ENCODE results near the gene LRRIQ1. TPM values are rescaled to one million over a fixed set of nuclear protein-coding genes. Genes with fewer than 3 reads are reported as not detected.

The LRRIQ1 gene
- total and polyA plus RNA-seq, 2 of the 4 experiments (the other 2 are of a cell fraction), result under 0.01 to 0.05 TPM

DNA sequence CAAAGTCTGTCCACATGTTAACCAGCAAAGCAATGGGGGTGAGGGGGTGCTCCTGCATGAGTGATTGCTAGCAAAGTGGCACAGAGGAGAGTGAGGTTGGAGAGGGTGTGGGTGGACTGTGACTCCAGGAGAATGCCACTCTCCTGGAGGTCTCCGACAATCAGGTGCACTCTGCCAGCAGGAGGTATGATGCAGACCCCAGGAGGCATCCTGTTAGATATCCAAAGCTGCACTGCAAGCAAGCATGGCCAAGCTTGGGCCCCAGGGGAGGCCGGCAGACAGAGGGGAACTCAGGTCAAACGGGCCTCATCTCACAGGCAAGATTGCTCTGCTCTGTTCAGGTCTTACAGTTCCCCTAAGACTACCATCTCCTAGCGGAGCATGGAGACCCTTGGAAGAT is 170.4 kb downstream of the LRRIQ1 start:
- H3K14ac ChIP-seq (replicated peaks; ENCODE audit: low read depth, low read length), result no peak overlapping the region
- 0 out of 2 replicates have a peak, but pooled peaks cover 3% of the 10 kb centered on the region for H3K9me3 ChIP-seq (ENCODE audit: control insufficient read depth, insufficient read depth, low read length)
- H3K36me3 ChIP-seq (ENCODE audit: control insufficient read depth, insufficient read depth, low read length), result no peaks in the 10 kb centered on the region
- H4K91ac ChIP-seq (ENCODE audit: insufficient read depth, low read depth, low read length), result no peak overlapping the region
- H4K5ac ChIP-seq (ENCODE audit: low read depth, low read length), result no peak overlapping the region
- 30% methylated on average over 2 of the region's 4 CpGs; no CpG with 5 or more reads in 1 of the 2 experiments for WGBS, 2 experiments (ENCODE audit: extremely low coverage in 2 of 2, insufficient read length in 1 of 2)
- H3K23ac ChIP-seq (ENCODE audit: low read depth, low read length), result no peak overlapping the region
- CTCF ChIA-PET, result no interaction called here
- TF ChIP-seq FOS (IDR thresholded peaks at IDR 0.05; ENCODE audit: low read depth, low read length), result no peak
- TF ChIP-seq, protein P1, sequence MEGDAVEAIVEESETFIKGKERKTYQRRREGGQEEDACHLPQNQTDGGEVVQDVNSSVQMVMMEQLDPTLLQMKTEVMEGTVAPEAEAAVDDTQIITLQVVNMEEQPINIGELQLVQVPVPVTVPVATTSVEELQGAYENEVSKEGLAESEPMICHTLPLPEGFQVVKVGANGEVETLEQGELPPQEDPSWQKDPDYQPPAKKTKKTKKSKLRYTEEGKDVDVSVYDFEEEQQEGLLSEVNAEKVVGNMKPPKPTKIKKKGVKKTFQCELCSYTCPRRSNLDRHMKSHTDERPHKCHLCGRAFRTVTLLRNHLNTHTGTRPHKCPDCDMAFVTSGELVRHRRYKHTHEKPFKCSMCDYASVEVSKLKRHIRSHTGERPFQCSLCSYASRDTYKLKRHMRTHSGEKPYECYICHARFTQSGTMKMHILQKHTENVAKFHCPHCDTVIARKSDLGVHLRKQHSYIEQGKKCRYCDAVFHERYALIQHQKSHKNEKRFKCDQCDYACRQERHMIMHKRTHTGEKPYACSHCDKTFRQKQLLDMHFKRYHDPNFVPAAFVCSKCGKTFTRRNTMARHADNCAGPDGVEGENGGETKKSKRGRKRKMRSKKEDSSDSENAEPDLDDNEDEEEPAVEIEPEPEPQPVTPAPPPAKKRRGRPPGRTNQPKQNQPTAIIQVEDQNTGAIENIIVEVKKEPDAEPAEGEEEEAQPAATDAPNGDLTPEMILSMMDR (conservative IDR thresholded peaks at IDR 0.05; ENCODE audit: low read depth, low read length), result no peak
- TF ChIP-seq CEBPB (IDR thresholded peaks at IDR 0.05; ENCODE audit: low read depth, low read length), result no peak
- no peak for TF ChIP-seq SMC3 (IDR thresholded peaks at IDR 0.05; ENCODE audit: low read depth, low read length)
- TF ChIP-seq MXI1 (IDR thresholded peaks at IDR 0.05; ENCODE audit: borderline replicate concordance, low read depth, low read length), result no peak
- TF ChIP-seq RFX5 (IDR thresholded peaks at IDR 0.05; ENCODE audit: low read depth, low read length), result no peak
- TF ChIP-seq RCOR1 (IDR thresholded peaks at IDR 0.05; ENCODE audit: insufficient replicate concordance, low read length), result no peak
- TF ChIP-seq, protein P2, sequence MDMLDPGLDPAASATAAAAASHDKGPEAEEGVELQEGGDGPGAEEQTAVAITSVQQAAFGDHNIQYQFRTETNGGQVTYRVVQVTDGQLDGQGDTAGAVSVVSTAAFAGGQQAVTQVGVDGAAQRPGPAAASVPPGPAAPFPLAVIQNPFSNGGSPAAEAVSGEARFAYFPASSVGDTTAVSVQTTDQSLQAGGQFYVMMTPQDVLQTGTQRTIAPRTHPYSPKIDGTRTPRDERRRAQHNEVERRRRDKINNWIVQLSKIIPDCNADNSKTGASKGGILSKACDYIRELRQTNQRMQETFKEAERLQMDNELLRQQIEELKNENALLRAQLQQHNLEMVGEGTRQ (IDR thresholded peaks at IDR 0.05; ENCODE audit: low read depth, low read length), result no peak
- TF ChIP-seq MAZ (IDR thresholded peaks at IDR 0.05; ENCODE audit: borderline replicate concordance, low read depth, low read length), result no peak
- TF ChIP-seq RAD21 (IDR thresholded peaks at IDR 0.05; ENCODE audit: low read length), result no peak
- no peak for TF ChIP-seq CHD1 (IDR thresholded peaks at IDR 0.05; ENCODE audit: low read depth, low read length)
- TF ChIP-seq MAFK (IDR thresholded peaks at IDR 0.05; ENCODE audit: low read depth, low read length), result no peak
- no peak for TF ChIP-seq POLR2A (IDR thresholded peaks at IDR 0.05; ENCODE audit: low read depth, low read length)
- TF ChIP-seq NFE2L2 (IDR thresholded peaks at IDR 0.05; ENCODE audit: low read depth, low read length), result no peak
- no peak for TF ChIP-seq BHLHE40 (IDR thresholded peaks at IDR 0.05; ENCODE audit: low read depth, low read length)
- TF ChIP-seq, protein P3, sequence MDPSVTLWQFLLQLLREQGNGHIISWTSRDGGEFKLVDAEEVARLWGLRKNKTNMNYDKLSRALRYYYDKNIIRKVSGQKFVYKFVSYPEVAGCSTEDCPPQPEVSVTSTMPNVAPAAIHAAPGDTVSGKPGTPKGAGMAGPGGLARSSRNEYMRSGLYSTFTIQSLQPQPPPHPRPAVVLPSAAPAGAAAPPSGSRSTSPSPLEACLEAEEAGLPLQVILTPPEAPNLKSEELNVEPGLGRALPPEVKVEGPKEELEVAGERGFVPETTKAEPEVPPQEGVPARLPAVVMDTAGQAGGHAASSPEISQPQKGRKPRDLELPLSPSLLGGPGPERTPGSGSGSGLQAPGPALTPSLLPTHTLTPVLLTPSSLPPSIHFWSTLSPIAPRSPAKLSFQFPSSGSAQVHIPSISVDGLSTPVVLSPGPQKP (IDR thresholded peaks at IDR 0.05; ENCODE audit: borderline replicate concordance, low read depth, low read length), result no peak
- no peak overlapping the region for H3K4me3 ChIP-seq (ENCODE audit: insufficient read depth, low read depth, low read length)
- H3K9ac ChIP-seq (ENCODE audit: low read depth, low read length), result no peak overlapping the region
- in situ Hi-C loops (cut with MboI; ENCODE audit: low sequenced_read_pairs) (no loop called here), dilution Hi-C loops (cut with HindIII; ENCODE audit: low sequenced_read_pairs, unreplicated experiment) (no loop called here), intact Hi-C loops (cut with micrococcal nuclease) (no loop called here)
- no peak overlapping the region for H2AFZ ChIP-seq (replicated peaks; ENCODE audit: low read length, poor library complexity)
- H2AK5ac ChIP-seq (ENCODE audit: low read depth, low read length), result no peak overlapping the region
- H2AK9ac ChIP-seq (replicated peaks; ENCODE audit: low read depth, low read length, poor library complexity), result no peak overlapping the region
- no peak overlapping the region for H3K4ac ChIP-seq (ENCODE audit: low read depth, low read length)
- no peak overlapping the region; the same call in 1 of the 2 replicates for H3K56ac ChIP-seq (ENCODE audit: extremely low read depth, insufficient read depth, low read length)
- H3K9me1 ChIP-seq (ENCODE audit: insufficient read depth, low read length), result no peaks in the 10 kb centered on the region
- H3K18ac ChIP-seq (ENCODE audit: low read depth, low read length), result no peak overlapping the region
- no peak overlapping the region for H2BK20ac ChIP-seq (ENCODE audit: low read depth, low read length)
- no TSS peak for BruUV-seq (replicated peaks)
- POLR2A ChIA-PET (ENCODE audit: unreplicated experiment), result no interaction called here
- no peak overlapping the region for H2BK5ac ChIP-seq (ENCODE audit: low read depth, low read length, poor library complexity, severe bottlenecking)
- no peak overlapping the region for H4K8ac ChIP-seq (ENCODE audit: low read depth in 2 of 2, low read length in 2 of 2)
- H3K4me1 ChIP-seq (ENCODE audit: control insufficient read depth, insufficient read depth, low read length), result no peaks in the 10 kb centered on the region
- H3K27ac ChIP-seq (ENCODE audit: insufficient read depth, low read length), result no peak overlapping the region
- no peaks in the 10 kb centered on the region for H4K20me1 ChIP-seq (ENCODE audit: insufficient read depth, low read length)
- H3K4me2 ChIP-seq (ENCODE audit: low read depth, low read length), result no peak overlapping the region
- H2BK120ac ChIP-seq (ENCODE audit: low read depth, low read length), result no peak overlapping the region
- no peak overlapping the region for H2BK15ac ChIP-seq (ENCODE audit: low read depth, low read length)
- no peaks in the 10 kb centered on the region for H3K27me3 ChIP-seq (ENCODE audit: control insufficient read depth, insufficient read depth, low read length)
- ATAC-seq (ENCODE audit: low read depth) (no peak), DNase-seq (no peak)
- H3K79me1 ChIP-seq (ENCODE audit: low read depth in 1 of 2, low read length in 2 of 2), result no peaks in the 10 kb centered on the region
